GM23248 (cell line): Measurements from ENCODE around the gene PDE6D. TPM values are rescaled to one million over a fixed set of nuclear protein-coding genes. Genes with fewer than 3 reads are reported as not detected.

Source experiments
- DNase-seq: peaks from one replicate; pipeline ENCODE4 v3.0.0-alpha.2; 2015
- H2AFZ ChIP-seq: fragments of 200-600 bp; sonication (generic); 2 replicates; pipeline ENCODE4 v1.6.1; 2016; ENCODE audit warnings: antibody characterized with exemption
- H3F3A ChIP-seq: fragments of 200-600 bp; sonication (generic); 2 replicates; pipeline ENCODE4 v1.6.1; 2016; ENCODE audit warnings: mild to moderate bottlenecking, antibody characterized with exemption, mixed run types; ENCODE audit not compliant: insufficient read depth
- H3K27ac ChIP-seq: fragments of 200-600 bp; sonication (generic); 2 replicates; pipeline ENCODE4 v1.5.1; 2016; ENCODE audit warnings: mild to moderate bottlenecking
- H3K27me3 ChIP-seq: fragments of 200-600 bp; sonication (generic); replicated peaks from 2 replicates; pipeline ENCODE4 v1.6.1; 2016; ENCODE audit warnings: mild to moderate bottlenecking; ENCODE audit not compliant: insufficient read depth
- H3K36me3 ChIP-seq: fragments of 200-600 bp; sonication (generic); 2 replicates; pipeline ENCODE4 v1.6.1; 2016; ENCODE audit warnings: low read depth, mild to moderate bottlenecking
- H3K4me1 ChIP-seq: fragments of 200-600 bp; sonication (generic); 2 replicates; pipeline ENCODE4 v1.6.1; 2016; ENCODE audit warnings: mild to moderate bottlenecking; ENCODE audit not compliant: insufficient read depth
- H3K4me2 ChIP-seq: fragments of 200-600 bp; sonication (generic); one replicate; pipeline ENCODE4 v1.6.1; 2016; ENCODE audit warnings: mild to moderate bottlenecking; ENCODE audit not compliant: unreplicated experiment
- H3K4me3 ChIP-seq: fragments of 200-600 bp; sonication (generic); 2 replicates; pipeline ENCODE4 v1.5.1; 2016; ENCODE audit warnings: mild to moderate bottlenecking
- H3K79me2 ChIP-seq: fragments of 200-600 bp; sonication (generic); 2 replicates; pipeline ENCODE4 v1.6.1; 2016; ENCODE audit warnings: mild to moderate bottlenecking; ENCODE audit not compliant: insufficient read depth
- H3K9ac ChIP-seq: fragments of 200-600 bp; sonication (generic); 2 replicates; pipeline ENCODE4 v1.6.1; 2016; ENCODE audit warnings: mild to moderate bottlenecking
- H3K9me2 ChIP-seq: fragments of 200-600 bp; sonication (generic); 2 replicates; pipeline ENCODE4 v1.6.1; 2016; ENCODE audit warnings: mixed run types, mild to moderate bottlenecking, moderate library complexity; ENCODE audit not compliant: insufficient read depth
- H3K9me3 ChIP-seq: fragments of 200-600 bp; sonication (generic); one replicate; pipeline ENCODE4 v1.6.1; 2017; ENCODE audit warnings: low read depth
- H4K20me1 ChIP-seq: fragments of 200-600 bp; sonication (generic); 2 replicates; pipeline ENCODE4 v1.6.0; 2016; ENCODE audit not compliant: insufficient read depth
- EZH2 ChIP-seq: fragments of 200-600 bp; sonication (generic); IDR thresholded peaks from 2 replicates; pipeline ENCODE4 v1.6.1; 2018; ENCODE audit warnings: antibody characterized with exemption, mild to moderate bottlenecking; ENCODE audit not compliant: insufficient read depth, poor library complexity, severe bottlenecking
- EZH2phosphoT487 ChIP-seq: fragments of 200-600 bp; sonication (generic); IDR thresholded peaks from 2 replicates; pipeline ENCODE4 v1.6.1; 2018; ENCODE audit warnings: antibody characterized with exemption, moderate library complexity, mild to moderate bottlenecking, low read depth; ENCODE audit not compliant: insufficient read depth
- WGBS, 2 experiments: methylation state at CpG; one replicate each; pipeline ENCODE4 v1.1.6; 2015 to 2017; ENCODE audit warnings: low lambda C conversion rate in 2 of 2, low coverage in 1 of 2; ENCODE audit errors: missing lambda C conversion rate in 2 of 2; 5-methylcytosine and 5-hydroxymethylcytosine counted together
- in situ Hi-C: fragments of 300-500 bp; cut with MboI; formaldehyde crosslinking; loops from 2 replicates; pipeline ENCODE4 v1.15.0; 2020
- polyA plus RNA-seq: library from polyadenylated mRNA; unstranded; fragments of >200 nt; fragmentation: Nextera tagmentation; extraction: Ambion mirVana; gene quantifications from 2 replicates; pipeline ENCODE4 v1.2.1, GENCODE V29; 2016
- total RNA-seq: library from RNA; depleted of rRNA; stranded (reverse); fragments of >200 nt; shearing (Covaris generic); gene quantifications from 2 replicates; pipeline ENCODE4 v1.2.3, GENCODE V29; 2014

PDE6D gene
- total and polyA plus RNA-seq, 2 experiments from 2014 or later, result 29.5 to 36.3 TPM

DNA sequence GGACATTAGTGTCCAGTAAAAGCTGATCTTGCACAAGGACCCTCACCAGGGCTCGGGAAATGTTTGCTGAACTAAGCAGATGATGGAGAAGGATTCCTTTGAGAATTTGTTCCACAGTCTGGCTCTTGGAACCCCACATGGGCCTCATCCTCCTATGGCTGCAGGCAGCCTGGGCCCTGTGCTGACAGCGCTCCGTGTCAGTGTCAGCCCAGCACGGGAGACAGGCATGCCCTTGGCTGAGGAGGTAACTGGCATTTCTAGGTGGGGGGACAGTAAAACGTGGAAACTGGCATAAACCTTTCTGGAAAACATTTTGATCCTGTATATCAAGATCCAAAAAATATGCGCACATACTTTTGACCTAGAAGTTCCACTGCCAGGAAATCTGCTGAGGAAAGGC, 62.3 kb downstream of the PDE6D start:
- H3K4me1 ChIP-seq, result peaks cover 28% of the 10 kb centered on the region
- in situ Hi-C loops, result loop anchor here (5.0 to 10.0 kb wide), 2 partner anchors 41 to 104 kb away; no protein-coding TSS in a partner anchor
- peaks cover 10% of the 10 kb centered on the region for H3F3A ChIP-seq
- no peak overlapping the region for H3K27ac ChIP-seq
- TF ChIP-seq EZH2phosphoT487 (no peak), EZH2 (no peak)
- no peak overlapping the region for H2AFZ ChIP-seq
- no peaks in the 10 kb centered on the region for H3K9me3 ChIP-seq
- H4K20me1 ChIP-seq, result no peaks in the 10 kb centered on the region
- H3K27me3 ChIP-seq, result no peaks in the 10 kb centered on the region
- H3K9me2 ChIP-seq, result no peaks in the 10 kb centered on the region
- no peaks in the 10 kb centered on the region for H3K36me3 ChIP-seq
- H3K4me3 ChIP-seq, result no peak overlapping the region
- 54 to 69% methylated on average over 6 of the region's 6 CpGs for whole genome bisulfite sequencing, 2 experiments
- H3K79me2 ChIP-seq, result no peaks in the 10 kb centered on the region
- H3K4me2 ChIP-seq, result no peak overlapping the region
- no peak for DNase-seq
- no peak overlapping the region for H3K9ac ChIP-seq

GRCh38 chr2:231717281-231718171, 63.6 kb downstream of the PDE6D start:
- Histone ChIP-seq H3K4me2 (no peak overlapping the region), H3K9me3 (no peaks in the 10 kb centered on the region), H3K9ac (no peak overlapping the region), H3K9me2 (no peaks in the 10 kb centered on the region), H2AFZ (peak overlapping the region; percentile 34; the same call in 1 of the 2 replicates), H3K4me1 (peaks cover 28% of the 10 kb centered on the region), H3K79me2 (peaks cover 3% of the 10 kb centered on the region), H3F3A (peaks cover 15% of the 10 kb centered on the region), H3K27ac (peak overlapping the region; percentile 47), H3K36me3 (no peaks in the 10 kb centered on the region), H4K20me1 (no peaks in the 10 kb centered on the region), H3K27me3 (no peaks in the 10 kb centered on the region), H3K4me3 (no peak overlapping the region)
- WGBS, 2 experiments, result 80 to 81% methylated on average over 13 of the region's 13 CpGs
- no peak for TF ChIP-seq EZH2phosphoT487
- TF ChIP-seq EZH2, result no peak
- in situ Hi-C loops, result loop anchor here (5.0 to 10.0 kb wide), 2 partner anchors 40 to 103 kb away; no protein-coding TSS in a partner anchor
- peak; percentile 73 for DNase-seq

- in situ Hi-C loops, result loop anchor here (5.0 to 10.0 kb wide), 2 partner anchors 39 to 102 kb away; no protein-coding TSS in a partner anchor
- no peak overlapping the region for H3K4me3 ChIP-seq
Observed at GRCh38 chr2:231716666-231717280, 64.3 kb downstream of the PDE6D start.

DNA sequence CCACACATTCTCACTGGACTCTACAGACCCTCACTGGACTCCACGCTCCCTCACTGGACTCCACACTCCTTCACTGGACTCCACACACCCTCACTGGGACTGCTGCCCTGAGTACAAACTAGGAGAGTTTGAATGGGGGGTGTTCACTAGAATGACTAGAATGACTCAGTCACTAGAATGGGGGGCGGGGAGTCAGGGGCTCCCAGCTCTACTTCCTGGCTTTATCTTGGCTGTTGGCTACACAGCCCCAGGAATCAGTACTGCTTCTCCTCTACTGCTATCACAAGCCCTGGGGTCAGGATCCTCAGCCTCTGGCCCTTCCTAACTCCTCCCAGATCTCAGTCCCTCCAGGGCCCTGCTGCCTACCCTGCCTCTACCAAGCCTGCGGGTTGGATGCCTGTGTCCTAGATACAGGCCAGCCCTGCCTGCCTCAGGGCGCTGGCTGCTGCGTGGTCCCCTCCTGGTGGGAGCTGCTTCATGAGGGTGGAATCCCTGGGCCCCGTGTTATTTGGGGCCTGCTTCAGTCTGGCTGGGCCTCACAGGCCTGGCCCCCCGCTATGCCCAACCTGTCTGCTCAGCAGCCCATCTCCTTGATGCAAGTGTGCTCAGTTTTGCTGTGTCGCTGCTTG, 65.0 kb downstream of the PDE6D start:
- H3K79me2 ChIP-seq, result peaks cover 17% of the 10 kb centered on the region
- no peaks in the 10 kb centered on the region for H3K9me2 ChIP-seq
- H3K9ac ChIP-seq, result no peak overlapping the region
- H3K36me3 ChIP-seq, result no peaks in the 10 kb centered on the region
- peaks cover 38% of the 10 kb centered on the region for H3K4me1 ChIP-seq
- no peaks in the 10 kb centered on the region for H4K20me1 ChIP-seq
- in situ Hi-C loops, result loop anchor here (5.0 to 10.0 kb wide), 2 partner anchors 39 to 101 kb away; no protein-coding TSS in a partner anchor
- H3K4me3 ChIP-seq, result no peak overlapping the region
- TF ChIP-seq EZH2phosphoT487 (no peak), EZH2 (no peak)
- H2AFZ ChIP-seq, result 0 out of 2 replicates have a peak overlapping the region, but pooled peaks have one; percentile 26
- 90% methylated on average over 8 of the region's 8 CpGs for WGBS, 2 experiments
- H3K4me2 ChIP-seq, result no peak overlapping the region
- DNase-seq, result peak; percentile 58
- H3K27ac ChIP-seq, result peak overlapping the region; percentile 47
- peaks cover 20% of the 10 kb centered on the region for H3F3A ChIP-seq
- H3K9me3 ChIP-seq, result no peaks in the 10 kb centered on the region
- H3K27me3 ChIP-seq, result no peaks in the 10 kb centered on the region

More at GRCh38 chr2:231716666-231717280, 64.3 kb downstream of the PDE6D start:
- Histone ChIP-seq H3K4me1 (peaks cover 33% of the 10 kb centered on the region), H3K9ac (no peak overlapping the region), H3K27ac (peak overlapping the region; percentile 47), H3K79me2 (peaks cover 10% of the 10 kb centered on the region), H3K9me2 (no peaks in the 10 kb centered on the region), H3K27me3 (no peaks in the 10 kb centered on the region), H4K20me1 (no peaks in the 10 kb centered on the region), H2AFZ (0 out of 2 replicates have a peak overlapping the region, but pooled peaks have one; percentile 26), H3K36me3 (no peaks in the 10 kb centered on the region), H3F3A (peaks cover 16% of the 10 kb centered on the region), H3K4me2 (no peak overlapping the region), H3K9me3 (no peaks in the 10 kb centered on the region)
- TF ChIP-seq EZH2phosphoT487, result no peak
- TF ChIP-seq EZH2, result no peak
- 70 to 80% methylated on average over 11 of the region's 11 CpGs for WGBS, 2 experiments
- DNase-seq, result peak; percentile 67
